ENCODE data around the gene PTPRN.

DNA sequence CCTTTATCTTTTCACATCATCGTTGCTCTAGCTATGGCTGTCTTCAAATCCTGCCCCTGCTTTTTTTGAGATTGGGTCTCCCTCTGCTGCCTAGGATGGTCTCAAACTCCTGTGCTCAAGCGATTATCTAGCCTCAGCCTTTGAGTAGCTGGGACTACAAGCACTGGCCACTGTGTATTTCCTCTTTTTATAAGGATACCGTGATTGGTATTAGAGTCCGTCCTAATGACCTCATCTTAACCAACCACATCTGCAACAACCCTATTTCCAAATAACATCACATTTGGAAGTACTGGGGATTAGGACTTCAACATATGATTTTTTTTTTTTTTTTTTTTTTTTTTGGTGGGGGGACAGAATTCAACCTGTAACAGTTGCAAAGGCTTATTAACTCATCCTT, 14.2 kb upstream of the PTPRN start:
- no peak for TF ChIP-seq CTCF (IDR thresholded peaks at IDR 0.05 in 2 of 3, conservative IDR thresholded peaks at IDR 0.05 in 1 of 3; ENCODE audit: control insufficient read depth in 2 of 3, extremely low read depth in 1 of 3, insufficient read depth in 1 of 3, low read depth in 3 of 3, low read length in 3 of 3)
- TF ChIP-seq, protein P1, sequence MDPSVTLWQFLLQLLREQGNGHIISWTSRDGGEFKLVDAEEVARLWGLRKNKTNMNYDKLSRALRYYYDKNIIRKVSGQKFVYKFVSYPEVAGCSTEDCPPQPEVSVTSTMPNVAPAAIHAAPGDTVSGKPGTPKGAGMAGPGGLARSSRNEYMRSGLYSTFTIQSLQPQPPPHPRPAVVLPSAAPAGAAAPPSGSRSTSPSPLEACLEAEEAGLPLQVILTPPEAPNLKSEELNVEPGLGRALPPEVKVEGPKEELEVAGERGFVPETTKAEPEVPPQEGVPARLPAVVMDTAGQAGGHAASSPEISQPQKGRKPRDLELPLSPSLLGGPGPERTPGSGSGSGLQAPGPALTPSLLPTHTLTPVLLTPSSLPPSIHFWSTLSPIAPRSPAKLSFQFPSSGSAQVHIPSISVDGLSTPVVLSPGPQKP (IDR thresholded peaks at IDR 0.05; ENCODE audit: low read depth, low read length): no peak

Data from GM12878 (cell line).